ENCODE data around the gene RXRA.

DNA sequence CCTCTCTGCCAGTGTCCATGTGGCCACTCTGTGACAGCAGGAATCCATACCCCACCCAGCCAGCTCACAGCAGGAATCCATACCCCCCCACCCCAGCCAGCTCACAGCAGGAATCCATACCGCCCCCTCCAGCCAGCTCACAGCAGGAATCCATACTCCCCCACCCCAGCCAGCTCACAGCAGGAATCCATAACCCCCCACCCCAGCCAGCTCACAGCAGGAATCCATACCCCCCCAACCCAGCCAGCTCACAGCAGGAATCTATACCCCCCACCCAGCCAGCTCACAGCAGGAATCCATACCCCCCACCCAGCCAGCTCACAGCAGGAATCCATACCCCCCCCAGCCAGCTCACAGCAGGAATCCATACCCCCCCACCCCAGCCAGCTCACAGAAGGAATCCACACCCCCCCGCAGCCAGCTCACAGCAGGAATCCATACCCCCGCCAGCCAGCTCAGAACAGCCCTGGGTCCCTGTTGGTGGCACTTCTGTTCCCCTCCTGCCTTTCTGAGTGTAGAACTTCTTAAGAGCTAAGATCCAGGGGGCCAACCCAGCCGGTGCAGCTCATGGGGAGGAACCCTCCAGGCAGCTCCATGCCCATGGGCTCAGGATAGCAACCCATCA lies 8.4 kb upstream of the RXRA start:
- no peak for TF ChIP-seq POLR2A (IDR thresholded peaks at IDR 0.05)
- TF ChIP-seq, protein P1, sequence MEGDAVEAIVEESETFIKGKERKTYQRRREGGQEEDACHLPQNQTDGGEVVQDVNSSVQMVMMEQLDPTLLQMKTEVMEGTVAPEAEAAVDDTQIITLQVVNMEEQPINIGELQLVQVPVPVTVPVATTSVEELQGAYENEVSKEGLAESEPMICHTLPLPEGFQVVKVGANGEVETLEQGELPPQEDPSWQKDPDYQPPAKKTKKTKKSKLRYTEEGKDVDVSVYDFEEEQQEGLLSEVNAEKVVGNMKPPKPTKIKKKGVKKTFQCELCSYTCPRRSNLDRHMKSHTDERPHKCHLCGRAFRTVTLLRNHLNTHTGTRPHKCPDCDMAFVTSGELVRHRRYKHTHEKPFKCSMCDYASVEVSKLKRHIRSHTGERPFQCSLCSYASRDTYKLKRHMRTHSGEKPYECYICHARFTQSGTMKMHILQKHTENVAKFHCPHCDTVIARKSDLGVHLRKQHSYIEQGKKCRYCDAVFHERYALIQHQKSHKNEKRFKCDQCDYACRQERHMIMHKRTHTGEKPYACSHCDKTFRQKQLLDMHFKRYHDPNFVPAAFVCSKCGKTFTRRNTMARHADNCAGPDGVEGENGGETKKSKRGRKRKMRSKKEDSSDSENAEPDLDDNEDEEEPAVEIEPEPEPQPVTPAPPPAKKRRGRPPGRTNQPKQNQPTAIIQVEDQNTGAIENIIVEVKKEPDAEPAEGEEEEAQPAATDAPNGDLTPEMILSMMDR (IDR thresholded peaks at IDR 0.05), result no peak
